Central memory CD8-positive, alpha-beta T cell (primary cell): ENCODE data around the gene PHAF1.

Experiments
- ATAC-seq: fragments of 150-1000 bp; cut with Tn5 transposase; replicated peaks from 2 replicates; pipeline ENCODE4 v1.10.0; 2022; ENCODE audit warnings: mild to moderate bottlenecking, moderate FRiP score, moderate number of reproducible peaks; ENCODE audit not compliant: poor library complexity, severe bottlenecking; ENCODE audit errors: extremely low read depth
- DNase-seq, 2 donors: peaks; one replicate each; pipeline ENCODE4 v3.0.0; 2021; ENCODE audit warnings: low spot score in 2 of 2
- H3K27ac Mint-ChIP-seq: one replicate; pipeline ENCODE4 v1.8.0; 2022; ENCODE audit warnings: low read depth, mild to moderate bottlenecking, moderate library complexity, mixed read lengths
- H3K27me3 Mint-ChIP-seq: one replicate; pipeline ENCODE4 v1.8.0; 2022; ENCODE audit warnings: mixed read lengths
- H3K36me3 Mint-ChIP-seq: one replicate; pipeline ENCODE4 v1.8.0; 2022; ENCODE audit warnings: mild to moderate bottlenecking, moderate library complexity, mixed read lengths; ENCODE audit not compliant: insufficient read depth
- H3K4me1 Mint-ChIP-seq: one replicate; pipeline ENCODE4 v1.8.0; 2022; ENCODE audit warnings: mixed read lengths
- H3K4me3 Mint-ChIP-seq: one replicate; pipeline ENCODE4 v1.8.0; 2022; ENCODE audit warnings: mild to moderate bottlenecking, moderate library complexity, mixed read lengths
- H3K9me3 Mint-ChIP-seq: one replicate; pipeline ENCODE4 v1.8.0; 2022; ENCODE audit warnings: mixed read lengths

PHAF1 gene

GRCh38 chr16:67174706-67175231 lies 65.0 kb downstream of the PHAF1 start:
- DNase-seq (no peak), ATAC-seq (no peak)
- Mint-ChIP-seq H3K27me3 (peaks cover 18% of the 10 kb centered on the region), H3K4me3 (peak overlapping the region; percentile 84), H3K9me3 (no peaks in the 10 kb centered on the region), H3K27ac (no peak overlapping the region), H3K4me1 (peaks cover 50% of the 10 kb centered on the region), H3K36me3 (peaks cover 13% of the 10 kb centered on the region)

DNA sequence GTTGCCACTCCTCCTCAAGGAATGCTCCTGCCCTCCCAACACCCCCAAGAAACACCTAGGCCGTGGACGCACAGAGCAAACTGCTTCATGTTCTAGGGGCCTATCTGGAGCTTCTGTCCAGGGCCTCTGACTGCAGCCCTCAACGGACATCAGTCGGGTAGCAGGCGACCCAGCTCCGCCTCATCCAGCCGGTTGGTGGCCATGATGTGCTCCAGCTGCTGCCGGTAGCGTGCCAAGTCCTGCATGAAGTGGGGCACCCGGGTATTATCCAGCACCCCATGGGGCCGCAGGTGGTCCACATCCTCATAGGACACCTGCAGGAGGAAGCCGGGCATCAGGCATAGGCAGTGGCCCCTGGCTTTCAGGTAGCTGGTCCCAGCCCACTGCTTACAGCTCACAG lies 66.9 kb downstream of the PHAF1 start:
- Mint-ChIP-seq H3K9me3 (no peaks in the 10 kb centered on the region), H3K4me1 (peaks cover 36% of the 10 kb centered on the region), H3K27me3 (peaks cover 3% of the 10 kb centered on the region), H3K4me3 (no peak overlapping the region), H3K36me3 (peaks cover 10% of the 10 kb centered on the region), H3K27ac (no peak overlapping the region)
- DNase-seq: no peak
- no peak for ATAC-seq

GRCh38 chr16:67177743-67178699 lies 68.3 kb downstream of the PHAF1 start:
- peak; percentile 64 for ATAC-seq
- Mint-ChIP-seq H3K27ac (no peak overlapping the region), H3K36me3 (peaks cover 6% of the 10 kb centered on the region), H3K27me3 (no peaks in the 10 kb centered on the region), H3K4me1 (peaks cover 32% of the 10 kb centered on the region), H3K4me3 (peak overlapping the region; percentile 69), H3K9me3 (no peaks in the 10 kb centered on the region)
- no peak for DNase-seq

GRCh38 chr16:67179421-67180080 lies 69.8 kb downstream of the PHAF1 start:
- peaks cover 20% of the 10 kb centered on the region for H3K4me1 Mint-ChIP-seq
- ATAC-seq: no peak
- no peak overlapping the region for H3K4me3 Mint-ChIP-seq
- H3K27me3 Mint-ChIP-seq: no peaks in the 10 kb centered on the region
- no peak overlapping the region for H3K27ac Mint-ChIP-seq
- H3K36me3 Mint-ChIP-seq: peaks cover 1% of the 10 kb centered on the region
- no peaks in the 10 kb centered on the region for H3K9me3 Mint-ChIP-seq
- no peak for DNase-seq

DNA sequence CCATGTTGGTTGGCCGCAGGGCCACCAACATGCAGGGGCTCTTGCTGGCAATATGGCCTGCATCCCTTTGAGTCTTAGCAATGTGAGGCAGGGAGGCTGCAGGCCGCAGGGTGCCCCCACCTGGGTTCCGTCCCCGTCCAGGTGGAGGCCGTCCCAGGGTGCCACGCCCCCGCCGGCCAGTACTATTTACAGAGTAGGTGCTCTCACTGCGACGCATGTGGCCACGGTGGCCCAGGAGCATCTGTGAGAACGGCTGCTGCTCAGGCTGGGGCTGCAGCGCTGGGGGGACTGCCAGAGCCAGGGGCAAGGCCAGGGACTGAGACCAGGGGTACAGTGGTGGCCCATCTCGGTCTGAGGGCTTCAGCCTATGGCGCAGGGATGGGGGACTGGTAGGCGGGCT lies 70.4 kb downstream of the PHAF1 start:
- peaks cover 27% of the 10 kb centered on the region for H3K4me1 Mint-ChIP-seq
- no peak for DNase-seq
- no peaks in the 10 kb centered on the region for H3K27me3 Mint-ChIP-seq
- H3K4me3 Mint-ChIP-seq: no peak overlapping the region
- H3K9me3 Mint-ChIP-seq: no peaks in the 10 kb centered on the region
- peaks cover 2% of the 10 kb centered on the region for H3K36me3 Mint-ChIP-seq
- no peak for ATAC-seq
- no peak overlapping the region for H3K27ac Mint-ChIP-seq

GRCh38 chr16:67181346-67181745 lies 71.6 kb downstream of the PHAF1 start:
- peaks cover 32% of the 10 kb centered on the region for H3K4me1 Mint-ChIP-seq
- H3K36me3 Mint-ChIP-seq: peaks cover 4% of the 10 kb centered on the region
- H3K4me3 Mint-ChIP-seq: no peak overlapping the region
- DNase-seq: no peak
- no peaks in the 10 kb centered on the region for H3K27me3 Mint-ChIP-seq
- H3K9me3 Mint-ChIP-seq: no peaks in the 10 kb centered on the region
- H3K27ac Mint-ChIP-seq: no peak overlapping the region
- ATAC-seq: no peak

- no peak overlapping the region for H3K27ac Mint-ChIP-seq
- no peak for DNase-seq
- no peaks in the 10 kb centered on the region for H3K27me3 Mint-ChIP-seq
- peaks cover 4% of the 10 kb centered on the region for H3K36me3 Mint-ChIP-seq
- peaks cover 30% of the 10 kb centered on the region for H3K4me1 Mint-ChIP-seq
- H3K9me3 Mint-ChIP-seq: no peaks in the 10 kb centered on the region
- no peak overlapping the region for H3K4me3 Mint-ChIP-seq
- no peak for ATAC-seq
Measured at GRCh38 chr16:67182288-67182687, 72.5 kb downstream of the PHAF1 start.

DNA sequence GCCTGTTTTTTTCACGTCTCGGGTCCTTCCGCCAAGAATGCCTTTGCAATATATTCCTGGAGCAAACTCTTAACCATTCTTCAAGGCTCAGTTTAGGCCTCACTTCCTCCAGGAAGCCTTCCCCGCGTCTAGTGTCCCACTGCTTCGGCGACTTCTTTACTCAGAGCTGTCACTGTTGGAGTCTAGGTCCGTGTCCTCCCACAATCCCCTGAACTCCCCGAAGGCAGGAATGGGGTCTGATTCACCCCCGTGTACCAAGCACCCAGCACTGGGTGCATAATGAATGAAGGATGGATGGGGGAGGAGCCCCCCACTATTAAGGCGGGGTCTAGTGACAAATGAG lies 73.5 kb downstream of the PHAF1 start:
- H3K9me3 Mint-ChIP-seq: no peaks in the 10 kb centered on the region
- DNase-seq (no peak), ATAC-seq (no peak)
- H3K4me3 Mint-ChIP-seq: no peak overlapping the region
- H3K27ac Mint-ChIP-seq: no peak overlapping the region
- H3K4me1 Mint-ChIP-seq: peaks cover 20% of the 10 kb centered on the region
- peaks cover 3% of the 10 kb centered on the region for H3K36me3 Mint-ChIP-seq
- H3K27me3 Mint-ChIP-seq: no peaks in the 10 kb centered on the region

DNA sequence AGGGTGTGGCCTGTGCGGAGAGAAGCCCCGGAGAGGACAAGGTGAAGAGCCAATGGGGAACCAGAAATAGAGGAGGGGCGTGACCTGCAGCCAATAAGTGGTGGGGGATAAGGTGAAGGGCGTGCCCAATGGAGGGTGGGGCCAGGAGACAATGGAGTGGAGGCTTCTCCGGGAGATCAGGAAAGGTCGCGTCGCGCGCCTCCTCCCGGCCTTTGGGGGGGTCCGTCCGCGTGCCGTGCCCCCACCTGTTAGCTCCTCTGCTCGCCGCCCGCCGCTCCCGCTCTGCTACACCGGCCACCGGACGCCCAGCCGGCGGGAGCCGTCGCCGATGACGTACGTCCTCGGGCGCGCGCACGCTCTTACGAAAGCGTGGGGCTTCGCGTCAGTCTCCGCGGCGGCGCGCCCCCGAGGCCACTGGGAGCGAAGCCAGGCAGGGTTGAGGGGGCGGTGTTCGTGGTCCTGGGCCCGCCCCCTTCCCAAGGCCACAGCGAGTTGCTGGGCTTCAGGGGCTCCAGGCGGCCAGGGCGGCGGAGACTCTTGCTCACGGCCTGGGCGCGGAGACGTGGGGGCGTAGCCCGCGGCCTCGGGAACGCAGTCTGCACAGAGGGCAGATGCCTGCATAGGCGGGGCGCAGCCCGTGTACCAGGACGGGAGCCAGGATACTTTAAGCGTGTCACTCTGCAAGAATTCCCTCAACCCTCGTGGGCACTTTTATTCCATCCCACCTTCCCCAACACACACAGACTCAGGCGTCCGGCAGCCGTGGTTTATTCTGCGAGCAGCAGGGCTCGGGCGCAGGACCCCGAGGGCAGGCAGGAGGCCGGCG lies 74.1 kb downstream of the PHAF1 start, which contains the start of gene MATCAP1:
Gene MATCAP1, minus strand, starts transcription at position 337 of the 826 bp plus-strand sequence. CDS start 3,353 bp downstream, outside the sequence.
- Mint-ChIP-seq H3K9me3 (no peaks in the 10 kb centered on the region), H3K27ac (peak within 1 kb of the TSS; percentile 70), H3K27me3 (no peaks in the 10 kb centered on the region), H3K4me3 (no peak within 1 kb of the TSS), H3K36me3 (peaks cover 3% of the 10 kb centered on the region), H3K4me1 (peaks cover 15% of the 10 kb centered on the region)
- DNase-seq: peak; percentile 79 to 92
- peak; percentile 95 for ATAC-seq

DNA sequence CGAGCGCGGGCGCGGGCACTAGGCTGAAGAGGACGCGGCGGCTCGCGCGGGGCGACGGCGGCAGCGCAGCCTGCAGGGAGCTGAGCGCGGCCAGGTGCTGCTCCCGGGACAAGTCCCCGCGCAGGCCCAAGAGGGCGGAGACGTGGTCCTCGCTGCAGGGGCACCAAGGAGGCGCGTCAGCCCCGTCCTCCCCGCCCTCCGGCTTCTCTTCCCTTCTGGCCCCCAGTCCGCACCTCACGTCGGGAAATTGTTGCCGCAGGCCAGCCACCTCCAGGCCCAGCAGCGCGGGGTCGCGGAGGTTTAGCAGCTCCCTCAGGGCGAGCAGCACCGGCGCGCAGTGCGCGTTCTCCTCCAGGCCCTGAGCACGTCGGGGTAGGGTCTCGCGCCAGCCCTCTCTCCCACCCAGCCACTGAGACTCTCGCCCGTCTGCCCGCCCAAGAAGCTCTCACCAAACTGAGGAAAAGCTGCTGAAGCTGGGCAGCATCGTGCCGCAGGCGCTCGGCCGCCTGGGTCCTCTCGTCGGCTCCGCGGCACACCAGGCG lies 74.8 kb downstream of the PHAF1 start:
- H3K27me3 Mint-ChIP-seq: no peaks in the 10 kb centered on the region
- peak overlapping the region; percentile 70 for H3K27ac Mint-ChIP-seq
- DNase-seq (no peak), ATAC-seq (no peak)
- peaks cover 12% of the 10 kb centered on the region for H3K4me1 Mint-ChIP-seq
- peaks cover 3% of the 10 kb centered on the region for H3K36me3 Mint-ChIP-seq
- no peaks in the 10 kb centered on the region for H3K9me3 Mint-ChIP-seq
- H3K4me3 Mint-ChIP-seq: no peak overlapping the region

DNA sequence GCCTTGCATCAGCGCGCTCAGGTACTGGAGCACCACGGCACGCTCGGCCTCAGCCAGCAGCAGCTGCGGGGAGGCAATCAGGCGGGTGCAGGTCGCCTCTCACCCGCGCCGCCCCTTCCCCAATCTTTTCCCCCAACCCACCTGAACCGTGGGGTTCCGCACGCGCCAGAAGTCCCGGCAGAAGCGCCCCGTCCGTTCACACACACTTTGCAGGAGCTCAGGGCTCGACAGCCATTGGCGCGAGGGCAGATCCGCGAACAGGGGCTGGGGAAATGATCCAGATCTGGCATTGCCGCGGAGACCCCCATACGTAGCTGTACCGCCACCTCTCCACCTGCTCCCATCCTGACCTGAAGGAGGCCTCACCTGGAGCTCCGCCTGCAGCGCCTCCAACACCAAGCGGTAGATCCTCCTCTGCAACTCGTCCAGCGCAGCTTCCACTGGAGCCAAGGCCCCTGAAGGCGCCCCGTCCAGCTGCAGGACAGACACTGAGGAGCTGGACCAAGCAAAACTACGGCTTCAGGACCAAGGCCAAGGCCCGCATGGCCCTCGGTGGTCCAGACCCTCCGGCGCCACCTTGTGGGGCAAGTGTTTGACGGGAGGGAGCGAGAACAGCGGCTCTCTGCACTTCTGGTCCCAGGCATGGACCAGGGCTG lies 75.4 kb downstream of the PHAF1 start:
- peaks cover 12% of the 10 kb centered on the region for H3K4me1 Mint-ChIP-seq
- H3K27me3 Mint-ChIP-seq: no peaks in the 10 kb centered on the region
- H3K4me3 Mint-ChIP-seq: no peak overlapping the region
- peak overlapping the region; percentile 70 for H3K27ac Mint-ChIP-seq
- peak; percentile 18 for ATAC-seq
- peak; percentile 74 to 79 for DNase-seq
- peaks cover 3% of the 10 kb centered on the region for H3K36me3 Mint-ChIP-seq
- H3K9me3 Mint-ChIP-seq: no peaks in the 10 kb centered on the region
